HCT116 (cell line): ENCODE results near the gene LRRTM2. TPM values are rescaled to one million over a fixed set of nuclear protein-coding genes. Genes with fewer than 3 reads are reported as not detected.

Experiments
- ATAC-seq: fragments of 200-7000 bp; cut with Tn5 transposase; 2 replicates; pipeline ENCODE4 v1.9.1; 2020; ENCODE audit warnings: mild to moderate bottlenecking, moderate library complexity
- BruUV-seq: library from RNA; stranded (reverse); fragments of 400-500 nt; replicated peaks from 2 replicates; lab custom pipeline; 2021; lab: Mats Ljungman, UMichigan
- CTCF ChIA-PET: fragments of 300-600 bp; sonication (Branson Sonifier 250); formaldehyde crosslinking; loops from one replicate; lab custom pipeline; 2021; ENCODE audit warnings: antibody characterized with exemption; lab: Charles Lee
- POLR2A ChIA-PET: fragments of 300-600, 350-600 bp; sonication (Branson Sonifier 250); formaldehyde crosslinking; loops from one replicate; lab custom pipeline; 2021; ENCODE audit warnings: antibody characterized with exemption; lab: Charles Lee
- RAD21 ChIA-PET, 2 experiments: fragments of 300-600 bp; sonication (Branson Sonifier 250); formaldehyde crosslinking; loops; one replicate each; lab custom pipeline; 2023; ENCODE audit warnings: low total read pairs in 2 of 2; ENCODE audit not compliant: uncharacterized antibody in 2 of 2, unreplicated experiment in 2 of 2, low non-redundant PET in 1 of 2; lab: Charles Lee
- DNase-seq: peaks from one replicate; pipeline ENCODE4 v3.0.0-alpha.2; 2010; ENCODE audit warnings: low read depth, low spot score
- H2AFZ ChIP-seq: fragments of 200-600 bp; shearing (Covaris generic), sonication (generic); 2 replicates; pipeline ENCODE4 v1.6.1; 2017; ENCODE audit warnings: low read depth, mixed run types, mixed read lengths, antibody characterized with exemption, low read length; ENCODE audit not compliant: poor library complexity, severe bottlenecking
- H3K27ac ChIP-seq: 2 replicates; pipeline ENCODE4 v1.5.1; 2012; ENCODE audit warnings: low read depth, low read length
- H3K27me3 ChIP-seq: fragments of 200-600 bp; sonication (generic); 2 replicates; pipeline ENCODE4 v1.6.1; 2016; ENCODE audit warnings: mixed run types, low read length, mixed read lengths; ENCODE audit not compliant: insufficient read depth
- H3K36me3 ChIP-seq, 2 experiments: fragments of 200-500 bp in 1 of 2; fragments of 200-600 bp in 1 of 2; sonication (Bioruptor generic) in 1 of 2; sonication (generic) in 1 of 2; 2 replicates each; pipeline versions ENCODE4 v1.5.1 to v1.6.1; 2014 to 2016; ENCODE audit warnings: low read length in 2 of 2, inconsistent platforms in 1 of 2, mixed read lengths in 1 of 2, mixed run types in 1 of 2; ENCODE audit not compliant: insufficient read depth in 2 of 2, control insufficient read depth in 1 of 2
- H3K4me1 ChIP-seq, 2 experiments: fragments of 200-600 bp in 1 of 2; sonication (generic) in 1 of 2; 2 replicates each; pipeline versions ENCODE4 v1.5.1 to v1.6.1; 2012 to 2017; ENCODE audit warnings: low read length in 2 of 2, inconsistent platforms in 1 of 2, mild to moderate bottlenecking in 1 of 2, mixed read lengths in 1 of 2, mixed run types in 1 of 2, moderate library complexity in 1 of 2; ENCODE audit not compliant: insufficient read depth in 2 of 2, control insufficient read depth in 1 of 2
- H3K4me2 ChIP-seq: fragments of 200-600 bp; sonication (generic); 2 replicates; pipeline ENCODE4 v1.6.1; 2017; ENCODE audit warnings: mixed run types, low read length, mixed read lengths
- H3K4me3 ChIP-seq, 2 experiments: fragments of 200-600 bp in 1 of 2; sonication (generic) in 1 of 2; replicated peaks in 1 of 2; 2 replicates each; pipeline ENCODE4 v1.5.1; 2011 to 2016; ENCODE audit warnings: low read length in 2 of 2, control low read depth in 1 of 2, low read depth in 1 of 2, mild to moderate bottlenecking in 1 of 2, mixed read lengths in 1 of 2, mixed run types in 1 of 2
- H3K79me2 ChIP-seq: fragments of 200-600 bp; sonication (generic); 2 replicates; pipeline ENCODE4 v1.6.1; 2017; ENCODE audit warnings: mild to moderate bottlenecking, mixed run types, low read length, moderate library complexity, mixed read lengths; ENCODE audit not compliant: insufficient read depth
- H3K9ac ChIP-seq: fragments of 200-600 bp; sonication (generic); 2 replicates; pipeline ENCODE4 v1.6.1; 2016; ENCODE audit warnings: low read length, mixed read lengths
- H3K9me2 ChIP-seq: fragments of 200-600 bp; sonication (generic), shearing (Covaris generic); 2 replicates; pipeline ENCODE4 v1.6.1; 2017; ENCODE audit warnings: mixed run types, mild to moderate bottlenecking, moderate library complexity; ENCODE audit not compliant: insufficient read depth
- H3K9me3 ChIP-seq, 2 experiments: fragments of 200-500 bp in 1 of 2; fragments of 200-600 bp in 1 of 2; sonication (Bioruptor generic) in 1 of 2; sonication (generic) in 1 of 2; 2 replicates each; pipeline ENCODE4 v1.6.1; 2014 to 2017; ENCODE audit warnings: low read length in 2 of 2, mixed read lengths in 2 of 2, inconsistent platforms in 1 of 2, low read depth in 1 of 2, mild to moderate bottlenecking in 1 of 2, mixed run types in 1 of 2, moderate library complexity in 1 of 2; ENCODE audit not compliant: control insufficient read depth in 1 of 2, insufficient read depth in 1 of 2
- H4K20me1 ChIP-seq: fragments of 200-600 bp; sonication (generic), shearing (Covaris generic); 2 replicates; pipeline ENCODE4 v1.6.1; 2017; ENCODE audit warnings: mixed run types, mild to moderate bottlenecking, moderate library complexity; ENCODE audit not compliant: insufficient read depth
- CTCF ChIP-seq, 3 experiments: fragments of 200-600 bp in 1 of 3; sonication (generic) in 1 of 3; IDR thresholded peaks in 2 of 3; conservative IDR thresholded peaks in 1 of 3; 2 replicates each; pipeline ENCODE4 v1.5.1; 2012 to 2017; ENCODE audit warnings: low read depth in 2 of 3, low read length in 2 of 3, antibody characterized with exemption in 1 of 3, borderline replicate concordance in 1 of 3, control low read depth in 1 of 3, mild to moderate bottlenecking in 1 of 3, mixed read lengths in 1 of 3, mixed run types in 1 of 3, moderate library complexity in 1 of 3; ENCODE audit not compliant: insufficient read depth in 1 of 3
- FOSL1 ChIP-seq: IDR thresholded peaks from 2 replicates; pipeline ENCODE4 v1.6.1; 2012; ENCODE audit warnings: low read depth
- MAX ChIP-seq: IDR thresholded peaks from 2 replicates; pipeline ENCODE4 v1.6.1; 2012
- YY1 ChIP-seq: IDR thresholded peaks from 2 replicates; pipeline ENCODE4 v1.6.1; 2011; ENCODE audit warnings: low read length, low read depth, moderate library complexity, mild to moderate bottlenecking; ENCODE audit not compliant: insufficient replicate concordance; ENCODE audit errors: extremely low read depth
- intact Hi-C: fragments of 100-400 bp; cut with micrococcal nuclease; formaldehyde crosslinking; loops from 2 replicates; pipeline ENCODE4 v1.10.0; 2022
- total RNA-seq: library from RNA; stranded (reverse); gene quantifications from one replicate; pipeline ENCODE4 v1.2.1, GENCODE V29; 2021; ENCODE audit not compliant: unreplicated experiment

LRRTM2 gene
- total RNA-seq, 1 experiment from 2014 or later = not detected

- Histone ChIP-seq H3K79me2 (no peaks in the 10 kb centered on the region; the same call in 1 of the 2 replicates), H3K4me3 (no peak overlapping the region), H3K27me3 (no peaks in the 10 kb centered on the region), H3K4me2 (no peak overlapping the region), H3K27ac (no peak overlapping the region), H3K9me2 (no peaks in the 10 kb centered on the region), H3K4me1 (peaks cover 0 to 16% of the 10 kb centered on the region in 2 experiments; a peak in 2 of 4 replicates), H4K20me1 (no peaks in the 10 kb centered on the region; the same call in 1 of the 2 replicates), H2AFZ (no peak overlapping the region), H3K9me3 (no peaks in the 10 kb centered on the region), H3K9ac (no peak overlapping the region), H3K36me3 (peaks cover 0 to 7% of the 10 kb centered on the region in 2 experiments; a peak in 2 of 4 replicates)
- ChIA-PET RAD21 (no interaction called here), POLR2A (no interaction called here), CTCF (no interaction called here)
- intact Hi-C loops = no loop called here
- DNase-seq = no peak
- BruUV-seq = no TSS peak
- TF ChIP-seq MAX = no peak
- ATAC-seq = no peak
These were observed 20.8 kb upstream of the LRRTM2 start for GRCh38 chr5:138895918-138896317.

- POLR2A ChIA-PET = no interaction called here
- intact Hi-C loops = no loop called here
- DNase-seq = no peak
- no peak for TF ChIP-seq YY1
- no peak for TF ChIP-seq FOSL1
- TF ChIP-seq CTCF (IDR thresholded peaks at IDR 0.05 in 2 of 3, conservative IDR thresholded peaks at IDR 0.05 in 1 of 3; ENCODE audit: borderline replicate concordance in 1 of 3, insufficient read depth in 1 of 3, low read depth in 2 of 3, low read length in 2 of 3) = no peak
- H3K9me2 ChIP-seq = no peaks in the 10 kb centered on the region
- H3K79me2 ChIP-seq = peaks cover 3% of the 10 kb centered on the region; the same call in 1 of the 2 replicates
- H3K36me3 ChIP-seq = peaks cover 9 to 53% of the 10 kb centered on the region in 2 experiments; a peak in 3 of 4 replicates
- CTCF ChIA-PET = no interaction called here
- H3K27me3 ChIP-seq = no peaks in the 10 kb centered on the region
- H3K9ac ChIP-seq = no peak overlapping the region
- no peaks in the 10 kb centered on the region for H4K20me1 ChIP-seq
- no peaks in the 10 kb centered on the region; a peak in 1 of 4 replicates for H3K9me3 ChIP-seq
- BruUV-seq = no TSS peak
- RAD21 ChIA-PET = no interaction called here
- H3K27ac ChIP-seq = no peak overlapping the region
- ATAC-seq = no peak
- no peak overlapping the region for H3K4me3 ChIP-seq
- H3K4me1 ChIP-seq = no peaks in the 10 kb centered on the region
- H3K4me2 ChIP-seq = no peak overlapping the region
- no peak overlapping the region for H2AFZ ChIP-seq
These were observed 15.5 kb upstream of the LRRTM2 start for GRCh38 chr5:138890644-138891043.
